ENCODE data around the gene PTPRG.

DNA sequence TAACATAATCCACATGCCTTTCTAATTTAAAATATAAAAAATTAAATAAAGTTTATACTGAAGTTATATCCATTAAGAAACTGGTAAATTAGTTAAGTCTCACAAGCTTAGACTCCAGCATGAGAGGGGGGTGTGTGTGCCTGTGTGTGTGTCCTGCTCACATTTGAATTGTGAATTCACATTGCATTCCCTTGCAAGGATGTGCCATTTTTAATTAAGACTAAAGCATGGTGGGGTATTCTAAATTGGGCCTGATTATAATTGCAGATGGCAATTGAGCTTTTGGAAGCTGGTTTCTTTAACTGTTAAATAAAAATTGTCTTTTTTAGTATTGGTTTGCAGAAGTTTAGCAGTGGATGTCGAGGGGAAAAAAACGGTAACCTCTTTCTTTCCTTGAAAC lies 56.9 kb downstream of the PTPRG start:
- TF ChIP-seq, protein P1, sequence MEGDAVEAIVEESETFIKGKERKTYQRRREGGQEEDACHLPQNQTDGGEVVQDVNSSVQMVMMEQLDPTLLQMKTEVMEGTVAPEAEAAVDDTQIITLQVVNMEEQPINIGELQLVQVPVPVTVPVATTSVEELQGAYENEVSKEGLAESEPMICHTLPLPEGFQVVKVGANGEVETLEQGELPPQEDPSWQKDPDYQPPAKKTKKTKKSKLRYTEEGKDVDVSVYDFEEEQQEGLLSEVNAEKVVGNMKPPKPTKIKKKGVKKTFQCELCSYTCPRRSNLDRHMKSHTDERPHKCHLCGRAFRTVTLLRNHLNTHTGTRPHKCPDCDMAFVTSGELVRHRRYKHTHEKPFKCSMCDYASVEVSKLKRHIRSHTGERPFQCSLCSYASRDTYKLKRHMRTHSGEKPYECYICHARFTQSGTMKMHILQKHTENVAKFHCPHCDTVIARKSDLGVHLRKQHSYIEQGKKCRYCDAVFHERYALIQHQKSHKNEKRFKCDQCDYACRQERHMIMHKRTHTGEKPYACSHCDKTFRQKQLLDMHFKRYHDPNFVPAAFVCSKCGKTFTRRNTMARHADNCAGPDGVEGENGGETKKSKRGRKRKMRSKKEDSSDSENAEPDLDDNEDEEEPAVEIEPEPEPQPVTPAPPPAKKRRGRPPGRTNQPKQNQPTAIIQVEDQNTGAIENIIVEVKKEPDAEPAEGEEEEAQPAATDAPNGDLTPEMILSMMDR (IDR thresholded peaks at IDR 0.05; ENCODE audit: extremely low read depth in 1 of 2, insufficient read depth in 1 of 2, low read depth in 1 of 2, low read length in 2 of 2), result no peak
- no peak for TF ChIP-seq POLR2A (IDR thresholded peaks at IDR 0.05; ENCODE audit: low read depth, low read length)
